Trophoblast cell (in vitro differentiated cells and primary cell): ENCODE results near the gene MFSD6.
A peak's percentile ranks its signal among the peaks of the same experiment; 100 is the strongest.

Source experiments
- DNase-seq, 2 donors: peaks; one replicate each; pipeline ENCODE4 v3.0.0-alpha.2; 2016
- H2AFZ ChIP-seq: 2 replicates; pipeline ENCODE4 v1.6.1; 2013; ENCODE audit warnings: low read length, moderate library complexity, mild to moderate bottlenecking; ENCODE audit not compliant: insufficient read depth, poor library complexity
- H2AK5ac ChIP-seq: 2 replicates; pipeline ENCODE4 v1.6.1; 2013; ENCODE audit warnings: mild to moderate bottlenecking, low read length
- H2BK120ac ChIP-seq: 2 replicates; pipeline ENCODE4 v1.6.1; 2013; ENCODE audit warnings: low read length, mild to moderate bottlenecking, moderate library complexity; ENCODE audit not compliant: insufficient read depth, poor library complexity
- H2BK12ac ChIP-seq: 2 replicates; pipeline ENCODE4 v1.6.1; 2013; ENCODE audit warnings: mild to moderate bottlenecking, low read length, moderate library complexity
- H2BK5ac ChIP-seq: 2 replicates; pipeline ENCODE4 v1.6.1; 2013; ENCODE audit warnings: low read length, low read depth, moderate library complexity, mild to moderate bottlenecking; ENCODE audit not compliant: poor library complexity
- H3K14ac ChIP-seq: 2 replicates; pipeline ENCODE4 v1.6.1; 2013; ENCODE audit warnings: mild to moderate bottlenecking, low read length
- H3K18ac ChIP-seq: 2 replicates; pipeline ENCODE4 v1.6.1; 2013; ENCODE audit warnings: mild to moderate bottlenecking, low read length
- H3K23ac ChIP-seq: 2 replicates; pipeline ENCODE4 v1.6.1; 2013; ENCODE audit warnings: low read length
- H3K27ac ChIP-seq: 2 replicates; pipeline ENCODE4 v1.5.1; 2013; ENCODE audit warnings: low read depth, mild to moderate bottlenecking, inconsistent platforms, low read length, moderate library complexity
- H3K27me3 ChIP-seq: 2 replicates; pipeline ENCODE4 v1.6.1; 2013; ENCODE audit warnings: inconsistent platforms, mild to moderate bottlenecking, low read length, moderate library complexity; ENCODE audit not compliant: insufficient read depth
- H3K36me3 ChIP-seq, 2 experiments: 1 replicate in 1 of 2; 2 replicates in 1 of 2; pipeline ENCODE4 v1.6.1; 2013; ENCODE audit warnings: low read length in 2 of 2, mild to moderate bottlenecking in 2 of 2, moderate library complexity in 1 of 2; ENCODE audit not compliant: insufficient read depth in 2 of 2, control insufficient read depth in 1 of 2
- H3K4ac ChIP-seq: 2 replicates; pipeline ENCODE4 v1.6.1; 2013; ENCODE audit warnings: low read depth, mild to moderate bottlenecking, low read length, moderate library complexity
- H3K4me1 ChIP-seq, 2 experiments: 1 replicate in 1 of 2; 2 replicates in 1 of 2; pipeline ENCODE4 v1.6.1; 2013; ENCODE audit warnings: low read length in 2 of 2, mild to moderate bottlenecking in 2 of 2, moderate library complexity in 1 of 2; ENCODE audit not compliant: insufficient read depth in 2 of 2, control insufficient read depth in 1 of 2
- H3K4me2 ChIP-seq: 2 replicates; pipeline ENCODE4 v1.6.1; 2013; ENCODE audit warnings: inconsistent platforms, mild to moderate bottlenecking, low read length, moderate library complexity
- H3K4me3 ChIP-seq: 2 replicates; pipeline ENCODE4 v1.5.1; 2013; ENCODE audit warnings: mild to moderate bottlenecking, low read depth, low read length, inconsistent platforms
- H3K79me1 ChIP-seq: one replicate; pipeline ENCODE4 v1.6.1; 2013; ENCODE audit warnings: low read length
- H3K79me2 ChIP-seq: 2 replicates; pipeline ENCODE4 v1.6.1; 2013; ENCODE audit warnings: low read length, mild to moderate bottlenecking; ENCODE audit not compliant: control insufficient read depth, insufficient read depth, poor library complexity
- H3K9ac ChIP-seq: 2 replicates; pipeline ENCODE4 v1.6.1; 2013; ENCODE audit warnings: mild to moderate bottlenecking, low read length
- H3K9me3 ChIP-seq: 2 replicates; pipeline ENCODE4 v1.6.1; 2013; ENCODE audit warnings: low read depth, mild to moderate bottlenecking, control low read depth, inconsistent platforms, low read length; ENCODE audit not compliant: insufficient read depth
- H4K12ac ChIP-seq: 2 replicates; pipeline ENCODE4 v1.6.1; 2013; ENCODE audit warnings: low read depth, mild to moderate bottlenecking, low read length, moderate library complexity
- H4K8ac ChIP-seq: 2 replicates; pipeline ENCODE4 v1.6.1; 2013; ENCODE audit warnings: low read depth, mild to moderate bottlenecking, low read length, moderate library complexity
- H4K91ac ChIP-seq: one replicate; pipeline ENCODE4 v1.6.1; 2013; ENCODE audit warnings: low read depth, mild to moderate bottlenecking, low read length, moderate library complexity
- WGBS: extraction: QIAGEN DNeasy Blood & Tissue Kit; methylation state at CpG from one replicate; pipeline ENCODE4 v1.1.7; 2013; ENCODE audit warnings: missing lambda C conversion rate; ENCODE audit not compliant: insufficient read length, insufficient coverage; ENCODE audit errors: extremely low coverage; 5-methylcytosine and 5-hydroxymethylcytosine counted together

The MFSD6 gene

GRCh38 chr2:190535121-190535439, 126.9 kb downstream of the MFSD6 start:
- Histone ChIP-seq H3K79me1 (peaks cover 13% of the 10 kb centered on the region), H3K14ac (peak overlapping the region; percentile 62), H2AK5ac (no peak overlapping the region), H3K9me3 (no peaks in the 10 kb centered on the region), H3K79me2 (peaks cover 9% of the 10 kb centered on the region), H3K18ac (no peak overlapping the region), H3K4me3 (peak overlapping the region; percentile 84), H3K27ac (peak overlapping the region; percentile 84), H2BK12ac (no peak overlapping the region), H4K91ac (no peak overlapping the region), H4K12ac (peak overlapping the region; percentile 78), H3K36me3 (no peaks in the 10 kb centered on the region), H2BK5ac (peak overlapping the region; percentile 70), H3K23ac (no peak overlapping the region), H3K9ac (no peak overlapping the region), H2AFZ (peak overlapping the region; percentile 62), H3K27me3 (no peaks in the 10 kb centered on the region), H2BK120ac (no peak overlapping the region), H3K4ac (no peak overlapping the region), H4K8ac (peak overlapping the region; percentile 96), H3K4me1 (peaks cover 7 to 11% of the 10 kb centered on the region in 2 experiments), H3K4me2 (peak overlapping the region; percentile 75)
- no CpG with 5 or more reads among the region's 7 CpGs for WGBS
- DNase-seq: no peak

GRCh38 chr2:190535586-190535985, 127.4 kb downstream of the MFSD6 start:
- Histone ChIP-seq H3K27me3 (no peaks in the 10 kb centered on the region), H3K36me3 (peaks cover 0 to 2% of the 10 kb centered on the region in 2 experiments), H2BK120ac (no peak overlapping the region), H4K91ac (no peak overlapping the region), H3K27ac (no peak overlapping the region), H3K4ac (no peak overlapping the region), H3K23ac (no peak overlapping the region), H2BK12ac (no peak overlapping the region), H3K9me3 (peaks cover 3% of the 10 kb centered on the region), H2BK5ac (no peak overlapping the region), H4K8ac (no peak overlapping the region), H2AK5ac (no peak overlapping the region), H2AFZ (no peak overlapping the region), H3K79me2 (peaks cover 9% of the 10 kb centered on the region), H3K18ac (no peak overlapping the region), H3K9ac (no peak overlapping the region), H3K4me1 (peaks cover 6 to 7% of the 10 kb centered on the region in 2 experiments), H3K4me2 (no peak overlapping the region), H4K12ac (no peak overlapping the region), H3K4me3 (no peak overlapping the region), H3K79me1 (peaks cover 13% of the 10 kb centered on the region), H3K14ac (no peak overlapping the region)
- DNase-seq: no peak
- WGBS: no CpG with 5 or more reads among the region's 1 CpG

GRCh38 chr2:190537765-190538164, 129.6 kb downstream of the MFSD6 start:
- Histone ChIP-seq H3K79me1 (peaks cover 13% of the 10 kb centered on the region), H3K36me3 (peaks cover 0 to 2% of the 10 kb centered on the region in 2 experiments)
- WGBS: no CpG with 5 or more reads among the region's 1 CpG

GRCh38 chr2:190538201-190538600, 130.0 kb downstream of the MFSD6 start:
- H3K36me3 ChIP-seq: peaks cover 0 to 2% of the 10 kb centered on the region in 2 experiments
- H3K4me2 ChIP-seq: no peak overlapping the region
- peaks cover 13% of the 10 kb centered on the region for H3K79me1 ChIP-seq
- no peak overlapping the region for H3K23ac ChIP-seq
- no peak overlapping the region for H4K91ac ChIP-seq
- H3K79me2 ChIP-seq: peaks cover 9% of the 10 kb centered on the region
- no peak overlapping the region for H2AFZ ChIP-seq
- no peak overlapping the region for H2BK120ac ChIP-seq
- DNase-seq: no peak
- no peak overlapping the region for H3K9ac ChIP-seq
- H4K8ac ChIP-seq: no peak overlapping the region
- H3K4me3 ChIP-seq: no peak overlapping the region
- H3K27ac ChIP-seq: no peak overlapping the region
- H2AK5ac ChIP-seq: no peak overlapping the region
- no peak overlapping the region for H2BK12ac ChIP-seq
- H3K18ac ChIP-seq: no peak overlapping the region
- H2BK5ac ChIP-seq: no peak overlapping the region
- no peak overlapping the region for H3K14ac ChIP-seq
- H3K4ac ChIP-seq: no peak overlapping the region
- H4K12ac ChIP-seq: no peak overlapping the region
- H3K27me3 ChIP-seq: no peaks in the 10 kb centered on the region
- H3K9me3 ChIP-seq: peaks cover 3% of the 10 kb centered on the region
- peaks cover 4 to 5% of the 10 kb centered on the region in 2 experiments for H3K4me1 ChIP-seq

More at GRCh38 chr2:190537765-190538164, 129.6 kb downstream of the MFSD6 start:
- Histone ChIP-seq H2BK12ac (no peak overlapping the region), H2BK120ac (no peak overlapping the region), H3K27me3 (no peaks in the 10 kb centered on the region), H3K79me2 (peaks cover 9% of the 10 kb centered on the region), H3K18ac (no peak overlapping the region), H4K12ac (no peak overlapping the region), H3K27ac (no peak overlapping the region), H2BK5ac (no peak overlapping the region), H2AK5ac (no peak overlapping the region), H3K9me3 (peaks cover 3% of the 10 kb centered on the region), H4K8ac (no peak overlapping the region), H3K9ac (no peak overlapping the region), H3K23ac (no peak overlapping the region), H4K91ac (no peak overlapping the region), H3K4me3 (no peak overlapping the region), H3K4me1 (peaks cover 4 to 5% of the 10 kb centered on the region in 2 experiments), H3K4ac (no peak overlapping the region), H2AFZ (no peak overlapping the region), H3K4me2 (no peak overlapping the region), H3K14ac (no peak overlapping the region)
- peak; percentile 70 to 83 for DNase-seq
